GOT3 (cell line): Measurements from ENCODE around the gene GLYR1.

Experiments
- DNase-seq: peaks from one replicate; lab custom pipeline; 2025; ENCODE audit warnings: mixed read lengths; lab: John Stamatoyannopoulos, UW

GLYR1 gene

DNA sequence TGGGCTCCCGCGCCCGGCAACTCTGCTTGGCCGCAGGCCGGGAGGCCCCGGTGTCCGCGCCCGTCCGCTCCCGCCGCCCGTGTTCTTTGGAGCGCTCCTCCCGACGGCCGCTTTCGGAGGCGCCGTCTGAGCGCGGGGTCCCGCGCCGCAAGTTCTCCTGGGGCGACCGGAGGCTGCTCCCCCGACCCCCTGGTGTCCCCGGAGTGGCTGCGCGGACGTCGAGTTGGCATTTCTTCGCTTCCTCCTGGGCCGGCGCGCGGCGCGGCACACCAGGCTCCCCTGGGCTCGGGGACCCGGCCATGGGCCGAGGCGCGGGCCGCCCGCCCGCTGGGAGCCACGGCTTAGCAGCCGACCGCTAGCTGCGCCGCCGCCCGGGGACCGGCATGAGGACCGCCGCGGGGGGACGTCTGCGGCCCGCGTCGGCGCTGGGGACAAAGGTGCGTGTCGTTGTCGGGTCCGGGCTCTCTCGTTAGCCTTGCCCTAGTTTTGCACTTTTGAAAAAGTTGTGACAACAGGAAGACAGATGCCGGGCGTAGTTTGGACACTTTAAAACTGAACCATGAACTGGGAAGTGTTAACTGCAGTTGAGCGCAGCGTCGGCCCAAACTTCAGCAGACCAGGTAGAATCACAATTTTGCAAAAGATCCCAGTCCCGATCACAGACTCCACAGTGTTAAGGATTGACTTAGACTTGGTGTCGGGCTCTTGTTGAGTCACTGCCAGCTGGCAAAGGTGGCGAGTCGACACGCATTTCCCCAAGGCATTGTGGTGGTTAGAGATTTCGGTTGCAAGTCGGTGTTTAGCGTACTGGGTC lies 893 bp upstream of the GLYR1 start:
- DNase-seq, result no peak

DNA sequence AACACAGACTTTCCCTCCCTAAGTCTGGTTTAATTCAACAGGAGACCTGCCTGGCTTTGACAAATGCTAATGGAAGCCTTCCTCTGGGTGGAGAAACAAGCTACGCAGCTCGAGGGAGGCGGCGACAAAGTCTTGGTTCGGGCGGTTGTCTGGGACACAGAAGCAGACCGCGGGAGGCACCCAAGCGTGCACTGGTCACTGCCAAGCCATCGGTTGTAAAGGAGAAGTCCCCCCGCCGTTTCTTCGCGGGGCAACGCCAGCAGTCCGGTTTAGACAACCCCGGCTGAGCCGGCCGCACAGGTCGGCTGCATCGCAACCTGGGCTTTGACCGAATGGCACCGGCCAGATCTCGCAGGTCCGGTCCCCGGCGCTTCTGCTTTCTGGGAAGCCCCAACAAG lies 586 bp downstream of the GLYR1 start:
- DNase-seq, result no peak

DNA sequence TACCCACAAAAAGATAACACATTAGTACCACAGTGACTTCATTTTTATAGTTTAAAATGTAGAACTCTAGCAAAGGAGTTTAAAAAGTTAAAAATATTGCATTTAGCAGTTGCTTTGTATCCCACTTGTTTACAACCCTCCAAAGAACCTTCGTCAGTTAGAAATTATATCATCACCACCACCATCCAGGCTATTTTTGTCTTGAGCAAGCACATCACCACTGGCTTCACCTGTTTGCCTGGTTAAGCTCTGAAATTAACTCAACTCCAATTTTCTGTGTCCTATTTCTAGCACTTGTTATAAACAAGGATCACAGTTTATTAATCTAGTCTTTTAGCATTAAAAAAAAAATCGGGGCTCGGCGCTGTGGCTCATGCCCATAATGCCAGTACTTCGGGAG lies 6.1 kb downstream of the GLYR1 start:
- DNase-seq, result no peak

DNA sequence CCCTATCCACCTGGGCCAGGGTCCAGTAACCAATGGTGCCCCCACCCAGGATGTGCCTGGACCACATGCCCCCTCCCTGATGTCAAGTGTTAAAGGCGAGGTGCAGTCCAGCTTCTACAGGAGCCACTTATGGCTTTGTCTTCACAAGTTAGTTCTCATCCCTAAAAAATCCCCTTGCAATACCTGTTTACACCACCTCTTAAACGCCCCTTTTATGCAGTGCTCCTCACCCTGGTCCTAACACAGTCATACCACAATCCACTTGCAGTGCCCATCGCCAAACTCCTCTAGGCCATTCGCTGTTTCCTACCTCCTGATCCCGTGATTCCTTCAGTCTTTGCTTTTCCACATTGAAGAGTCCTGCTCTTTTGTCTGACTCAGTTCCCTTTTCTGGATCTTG lies 7.1 kb downstream of the GLYR1 start:
- no peak for DNase-seq

DNA sequence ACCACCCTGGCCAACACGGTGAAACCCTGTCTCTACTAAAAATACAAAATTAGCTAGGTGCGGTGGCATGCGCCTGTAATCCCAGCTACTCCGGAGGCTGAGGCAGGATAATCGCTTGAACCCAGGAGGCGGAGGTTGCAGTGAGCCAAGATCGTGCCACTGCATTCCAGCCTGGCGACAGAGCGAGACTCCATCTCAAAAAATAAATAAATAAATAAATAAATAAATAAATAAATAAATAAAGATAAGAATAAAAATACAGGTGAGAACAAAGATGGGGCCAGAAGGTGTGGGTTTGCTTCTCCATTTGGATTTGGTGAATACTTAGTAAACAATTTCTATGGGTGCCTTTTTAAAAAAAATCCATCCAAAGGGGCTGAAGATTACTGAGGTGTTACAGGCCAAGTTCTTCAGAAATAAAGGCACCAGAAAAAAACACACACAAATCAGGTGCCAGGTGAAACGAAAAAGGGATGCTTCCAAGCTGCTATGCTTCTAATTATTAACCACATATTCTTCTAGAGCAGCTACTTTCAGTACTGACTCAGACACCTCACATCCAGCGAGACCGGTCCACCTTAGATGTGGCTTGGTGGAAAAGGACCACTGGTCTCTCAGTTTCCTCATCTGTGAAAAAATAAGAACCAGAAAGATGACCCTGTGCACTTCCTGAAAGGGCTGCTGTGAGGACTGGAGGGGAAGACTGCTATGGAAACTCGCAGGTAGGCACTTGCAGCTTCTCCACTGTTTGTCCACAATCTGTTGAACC lies 9.2 kb downstream of the GLYR1 start:
- no peak for DNase-seq

DNA sequence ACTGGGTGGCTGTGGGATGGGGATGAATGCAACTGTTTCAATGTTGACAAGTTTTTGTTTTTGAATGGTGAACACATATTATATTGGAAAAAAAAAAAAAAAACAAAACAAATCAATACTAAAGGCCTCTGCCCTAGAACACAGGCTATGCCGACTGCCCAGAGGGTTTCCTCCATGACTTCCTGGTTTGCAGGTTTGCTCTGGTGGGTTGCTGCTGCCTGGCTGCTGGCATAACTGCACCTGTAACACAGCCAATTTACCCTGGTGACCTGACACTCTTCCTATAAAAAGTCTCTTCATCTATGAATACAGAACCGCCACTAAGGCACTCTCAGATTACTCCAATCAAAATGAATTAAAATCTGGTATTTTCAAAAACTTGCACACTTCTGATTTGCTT lies 10.4 kb downstream of the GLYR1 start:
- no peak for DNase-seq

DNA sequence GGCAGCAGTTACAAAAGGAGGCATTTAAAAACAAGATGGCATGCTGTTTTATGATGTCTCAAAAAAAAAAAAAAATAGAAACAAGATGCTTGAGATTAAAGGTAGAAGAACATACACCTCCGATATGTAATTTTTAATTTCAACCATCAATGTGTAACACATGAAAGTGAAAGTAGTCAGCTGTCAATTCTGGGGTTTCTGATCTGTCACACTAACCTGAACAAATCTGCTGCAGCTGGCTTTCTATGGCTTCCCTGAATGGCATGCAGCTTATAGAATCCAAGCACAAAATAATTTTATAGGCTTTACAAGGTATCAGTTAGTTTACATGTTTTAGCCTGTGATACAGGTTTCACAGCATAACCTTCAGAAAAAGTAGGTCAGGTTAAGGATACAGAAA lies 13.5 kb downstream of the GLYR1 start:
- no peak for DNase-seq

DNA sequence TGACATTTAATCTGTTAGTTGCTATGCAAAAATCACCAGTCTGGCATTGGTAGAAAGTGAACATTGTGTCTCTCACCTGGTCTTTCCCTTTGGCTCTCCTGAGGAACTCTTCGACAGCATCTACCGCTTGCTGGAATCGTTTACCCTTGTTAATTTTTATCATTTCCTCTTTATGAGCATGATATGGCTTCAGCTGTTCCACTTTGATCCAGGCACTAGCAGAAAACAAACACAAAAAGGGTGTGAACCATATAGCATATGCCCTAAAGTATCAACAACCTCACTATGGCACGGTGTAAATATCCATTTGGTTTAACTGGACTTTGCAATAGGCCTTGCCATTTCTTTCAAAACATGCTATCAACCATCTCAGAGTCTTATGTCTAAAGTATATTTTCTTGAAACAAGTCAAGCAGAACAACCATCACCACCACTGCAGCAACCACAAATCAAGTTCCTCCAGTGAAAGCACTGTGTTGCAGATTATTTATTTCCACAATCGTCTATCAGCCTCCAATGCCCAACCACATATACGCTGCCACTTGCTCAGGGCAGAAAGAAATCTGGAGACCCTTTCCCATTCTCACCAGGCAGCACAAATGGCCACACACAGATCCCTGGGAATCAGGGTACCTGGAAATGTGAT lies 14.3 kb downstream of the GLYR1 start:
- no peak for DNase-seq

DNA sequence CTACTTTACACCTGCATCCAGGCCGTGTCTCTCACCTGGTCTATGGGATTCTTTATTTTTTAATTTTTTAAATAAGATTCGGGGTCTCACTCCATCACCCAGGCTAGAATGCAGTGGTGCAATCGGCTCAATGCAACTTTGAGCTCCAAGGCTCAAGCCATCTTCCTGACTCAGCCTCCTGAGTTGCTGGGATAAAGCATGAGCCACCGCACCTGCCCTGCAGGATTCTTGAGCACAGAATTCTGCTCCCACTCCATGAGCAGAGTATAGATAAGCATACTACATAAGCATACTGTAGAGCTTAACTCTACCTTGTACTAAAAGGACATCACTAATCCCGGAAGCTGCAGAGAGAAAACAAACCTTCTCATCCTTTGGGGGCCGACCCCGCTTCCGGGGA lies 15.5 kb downstream of the GLYR1 start:
- no peak for DNase-seq

DNA sequence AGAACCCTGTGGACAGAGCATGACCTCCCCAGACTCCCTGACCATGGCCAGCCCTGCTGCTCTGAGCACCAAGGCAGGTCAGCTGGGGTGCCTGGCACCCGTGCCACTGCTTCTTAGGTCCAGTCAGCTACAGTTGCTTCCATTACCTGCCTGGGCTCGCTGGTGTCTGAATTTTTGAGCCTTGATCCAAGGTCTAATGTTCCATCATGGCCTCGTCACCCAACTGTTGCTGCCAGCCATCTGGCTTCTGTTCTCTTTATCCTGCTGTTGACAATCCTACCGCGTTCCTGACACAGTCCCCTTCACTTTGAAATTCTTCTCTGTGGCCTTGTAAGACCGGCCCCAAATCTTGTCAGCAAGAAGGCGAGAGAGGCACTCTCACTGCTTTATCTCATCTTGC lies 16.7 kb downstream of the GLYR1 start:
- no peak for DNase-seq

DNA sequence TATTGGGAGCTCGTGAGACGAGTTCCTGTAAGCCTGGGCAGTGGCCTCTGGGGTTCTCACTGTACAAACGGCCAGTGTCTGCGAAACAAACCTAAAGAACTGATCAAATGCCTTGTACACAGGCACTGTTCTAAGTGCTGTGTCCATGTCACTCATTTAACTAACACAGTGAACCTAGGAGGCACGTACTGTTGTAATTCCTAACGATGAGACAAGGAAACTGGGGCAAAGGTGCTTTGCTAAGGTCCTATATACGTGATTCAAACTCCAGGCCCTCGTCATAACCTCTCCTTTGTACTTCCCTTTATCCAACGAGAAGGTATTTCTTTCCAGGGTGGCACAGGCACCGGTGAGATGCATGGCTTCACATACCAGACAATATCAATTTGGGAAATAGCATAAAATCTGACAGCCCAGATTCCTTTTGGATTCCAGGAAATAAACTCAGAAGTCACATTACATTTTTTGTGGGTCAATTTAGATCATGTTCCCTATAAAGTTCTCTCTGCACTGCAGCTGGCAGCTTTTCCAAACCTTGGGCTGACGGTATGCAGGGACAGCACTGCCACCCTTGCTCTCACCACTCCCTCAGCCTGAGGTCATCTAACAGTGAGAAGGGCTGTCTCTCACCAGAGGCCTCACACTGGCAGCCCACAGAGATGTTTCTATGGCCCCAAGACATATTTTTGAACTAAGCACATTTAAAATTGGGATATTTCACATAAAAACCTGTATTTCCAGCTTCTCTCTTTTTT lies 18.3 kb downstream of the GLYR1 start:
- DNase-seq, result no peak

DNA sequence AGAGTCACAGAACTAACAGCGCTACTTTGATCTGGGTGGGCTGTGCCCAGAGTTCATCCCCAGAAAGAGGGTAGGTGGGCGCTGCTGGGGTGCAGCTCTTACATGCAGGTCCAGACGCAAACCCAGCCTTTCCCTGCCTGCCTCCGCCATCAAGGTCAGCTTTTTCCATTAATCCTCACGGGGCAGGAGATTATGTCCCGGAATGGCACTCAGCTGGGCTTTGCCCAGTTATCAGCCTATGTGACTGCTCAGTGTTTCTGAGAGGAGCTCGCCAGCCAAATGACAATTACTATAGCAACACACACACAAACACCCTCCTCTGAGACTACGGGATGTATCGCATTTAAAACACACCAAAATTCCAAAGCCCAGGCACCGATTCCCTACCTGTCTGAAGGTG lies 20.1 kb downstream of the GLYR1 start:
- no peak for DNase-seq

DNA sequence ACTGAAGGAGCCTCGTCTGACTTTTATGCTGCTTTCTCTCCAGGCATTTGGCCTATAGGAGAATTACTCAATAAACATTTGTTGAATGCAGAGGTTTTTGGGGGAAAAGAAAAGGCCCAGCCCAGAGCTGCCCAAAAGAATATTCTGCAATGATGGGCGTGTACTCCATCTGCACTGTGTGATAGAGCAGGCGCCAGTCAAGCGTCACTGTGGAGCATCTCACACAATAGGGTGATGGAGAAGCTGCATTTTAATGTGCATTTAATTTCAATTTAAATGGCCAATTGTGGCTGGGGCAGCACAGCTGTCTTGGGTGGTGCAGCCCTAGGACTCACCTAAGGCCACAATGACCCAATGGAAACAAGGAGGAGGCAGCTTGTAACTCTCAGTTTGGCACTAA lies 20.6 kb downstream of the GLYR1 start:
- no peak for DNase-seq

DNA sequence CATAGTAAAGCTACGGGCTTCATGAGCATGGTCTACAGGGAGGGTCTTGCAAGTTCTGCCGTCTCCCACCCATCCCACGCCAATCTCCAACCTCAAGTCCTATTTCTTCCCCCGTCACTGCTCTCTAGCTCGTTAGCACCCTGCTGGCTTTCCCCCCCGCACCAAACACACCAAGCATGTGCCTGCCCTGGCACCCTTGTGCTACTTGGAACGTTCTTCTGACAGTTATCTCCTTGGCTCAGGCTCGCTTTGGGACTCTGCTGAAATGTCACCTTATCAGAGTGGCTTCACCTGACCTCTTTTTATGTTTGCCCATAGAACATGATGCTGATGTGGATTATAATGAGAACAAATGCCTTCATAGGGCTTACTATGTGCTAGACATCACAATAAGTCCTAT lies 21.9 kb downstream of the GLYR1 start:
- no peak for DNase-seq

DNA sequence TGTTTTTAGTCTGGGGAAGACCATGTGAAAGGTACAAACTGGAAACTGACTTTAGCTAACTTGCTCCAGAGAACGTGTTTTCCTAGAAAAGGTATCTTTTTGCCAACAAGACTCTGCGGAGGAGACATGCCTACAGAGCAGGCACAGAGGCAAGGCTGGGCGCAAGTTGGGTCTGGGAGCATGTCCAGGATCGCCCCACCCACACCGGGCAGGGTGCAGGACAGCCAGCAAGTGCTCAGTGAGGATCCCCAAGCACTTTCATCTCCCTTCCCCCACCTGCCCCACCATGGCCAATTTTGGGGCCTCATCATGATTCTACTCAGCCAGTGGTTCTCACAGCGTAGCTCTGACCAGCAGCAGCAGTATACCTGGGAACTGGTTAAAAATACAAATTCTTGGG lies 26.4 kb downstream of the GLYR1 start:
- no peak for DNase-seq

DNA sequence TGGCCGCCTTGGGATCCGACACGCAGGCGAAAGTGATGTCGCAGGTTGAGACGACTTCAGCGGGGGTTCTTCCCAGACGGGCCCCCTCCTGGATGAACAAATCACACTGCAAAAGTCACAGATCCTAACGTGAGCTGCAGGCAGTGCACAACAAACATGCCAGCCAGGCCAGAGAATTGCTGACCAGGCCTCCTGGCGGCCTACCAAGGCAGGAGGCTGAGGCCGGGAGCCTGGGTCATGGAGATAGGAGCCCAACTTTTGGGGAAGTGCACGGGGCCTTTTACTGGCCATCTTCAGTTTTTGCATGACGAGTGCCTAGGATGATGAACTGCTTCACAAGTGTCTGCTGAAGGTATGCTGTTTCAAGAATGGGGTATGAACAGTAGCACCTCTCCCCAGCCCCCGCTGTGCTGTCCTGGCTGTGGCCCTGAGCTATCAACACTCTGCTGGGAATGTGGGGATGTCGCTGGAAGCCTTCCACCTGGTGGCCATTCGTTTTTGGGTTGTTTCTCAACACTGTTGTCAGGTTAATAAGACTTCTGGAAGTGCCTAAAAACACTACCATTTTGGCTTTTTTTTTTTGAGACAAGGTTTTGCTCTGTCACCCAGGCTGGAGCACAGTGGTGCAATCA lies 32.4 kb downstream of the GLYR1 start:
- no peak for DNase-seq

DNA sequence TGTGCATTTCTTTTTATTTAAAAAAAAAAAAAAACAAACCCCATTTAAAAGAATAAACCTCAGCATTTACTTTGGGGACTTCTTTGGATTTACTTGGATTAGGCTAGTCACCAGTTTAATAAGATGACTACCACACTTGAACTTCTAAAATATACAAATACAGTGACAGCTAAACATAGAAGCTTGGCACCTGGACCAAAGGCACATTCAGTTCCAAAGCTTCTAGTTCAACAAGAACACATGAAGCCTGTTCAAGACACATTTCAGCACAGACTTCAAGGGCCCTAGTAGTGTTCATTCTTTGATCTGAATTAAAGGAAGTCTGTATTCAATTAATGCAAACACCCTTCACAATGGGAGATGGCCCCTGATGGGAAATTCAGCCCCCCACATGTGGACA lies 33.0 kb downstream of the GLYR1 start:
- no peak for DNase-seq

DNA sequence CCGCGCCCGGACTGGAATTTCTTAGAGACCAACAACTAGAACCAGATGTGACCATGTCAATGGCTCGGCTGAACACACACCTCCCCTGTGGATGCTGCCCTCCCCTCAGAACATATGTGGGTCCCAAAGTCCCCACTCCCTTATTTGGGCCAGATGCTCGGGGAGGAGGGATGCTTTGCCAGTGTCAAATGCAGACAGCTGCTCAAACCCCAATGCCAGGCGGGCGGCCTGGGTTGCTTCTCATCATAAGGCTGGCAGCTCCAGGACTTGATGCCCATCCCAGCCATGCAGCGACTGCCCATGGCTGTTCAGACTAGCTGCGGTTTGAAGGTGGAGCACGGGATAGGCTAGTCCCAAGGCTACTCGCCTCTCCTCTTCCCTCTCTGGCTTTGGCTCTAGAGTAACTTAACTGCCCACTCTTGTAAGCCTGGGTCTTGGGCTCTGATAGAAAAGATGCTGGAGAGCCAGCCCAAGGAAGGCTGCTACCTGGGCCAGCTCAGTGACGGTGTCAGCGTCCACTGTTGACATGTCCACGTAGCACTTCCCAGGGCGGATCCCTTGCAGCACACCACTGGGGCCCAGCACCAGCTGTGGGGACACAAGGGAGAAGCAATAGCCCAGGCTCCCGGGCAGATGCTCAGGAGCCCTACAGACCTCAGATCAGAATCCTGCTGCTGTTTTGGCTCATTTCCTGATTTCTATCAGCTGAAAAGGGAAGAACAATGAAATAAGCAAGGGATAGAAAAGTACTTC lies 33.7 kb downstream of the GLYR1 start:
- DNase-seq, result no peak

DNA sequence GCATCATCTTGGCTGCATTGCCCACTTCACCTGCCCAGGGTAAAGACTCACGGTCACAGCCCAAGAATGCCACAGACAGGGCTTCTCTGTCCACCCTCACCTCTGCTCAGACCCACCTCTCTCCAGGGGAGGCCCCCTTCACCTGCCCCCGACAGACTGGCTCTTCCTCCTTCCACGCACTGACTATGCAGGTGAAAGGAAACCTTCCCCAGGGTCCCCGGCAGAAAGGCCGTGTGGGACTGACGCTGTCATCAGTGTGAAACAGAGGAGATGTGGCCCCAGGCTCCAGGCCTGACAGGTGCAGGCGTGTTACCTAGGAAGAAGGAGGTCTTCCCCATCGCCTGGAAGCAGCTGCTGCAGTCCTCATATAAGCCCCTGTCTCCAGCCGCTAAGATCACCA lies 35.3 kb downstream of the GLYR1 start:
- no peak for DNase-seq

DNA sequence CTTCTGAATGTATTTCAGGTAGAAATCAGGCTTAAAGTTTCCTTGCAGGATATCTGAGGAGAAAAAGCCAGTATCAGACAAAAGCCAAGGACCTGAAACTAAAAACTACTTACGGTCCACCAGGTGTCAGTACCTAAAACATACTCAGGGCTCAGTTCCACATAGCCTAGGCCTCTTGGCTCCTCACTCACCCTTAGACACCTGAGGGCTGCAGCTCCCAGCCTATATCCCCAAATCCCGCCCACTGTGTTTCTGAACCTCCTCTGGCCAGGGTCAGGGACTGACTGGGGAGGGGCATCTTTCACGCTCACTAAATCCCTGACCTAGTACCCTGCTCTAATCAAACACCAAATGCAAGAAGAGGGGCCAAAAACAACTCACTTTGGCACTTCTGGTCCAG lies 35.8 kb downstream of the GLYR1 start:
- no peak for DNase-seq

DNA sequence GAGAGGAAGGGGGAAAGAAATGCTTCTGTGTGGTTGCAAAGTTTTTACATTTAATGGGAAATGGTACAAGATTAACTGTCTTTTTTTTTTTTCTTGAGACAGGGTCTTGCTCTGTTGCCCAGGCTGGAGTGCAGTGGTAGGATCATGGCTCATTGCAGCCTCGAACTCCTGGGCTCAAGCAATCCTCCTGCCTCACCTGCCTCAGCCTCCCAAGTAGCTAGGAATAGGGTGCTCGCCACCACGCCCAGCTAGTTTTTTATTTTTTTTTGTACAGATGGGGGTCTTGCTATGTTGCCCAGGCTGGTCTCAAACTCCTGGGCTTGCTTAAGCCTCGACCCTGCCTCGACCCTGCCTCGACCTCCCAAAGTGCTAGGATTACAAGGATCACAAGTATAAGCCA lies 40.8 kb downstream of the GLYR1 start:
- DNase-seq, result no peak
